GM23338 (cell line): ENCODE results near the gene MRFAP1. TPM values are rescaled to one million over a fixed set of nuclear protein-coding genes. Genes with fewer than 3 reads are reported as not detected.

Experiments
- ATAC-seq: fragments of 200-7000 bp; cut with Tn5 transposase; 3 replicates; pipeline ENCODE4 v1.9.1; 2020
- DNase-seq: peaks from one replicate; pipeline ENCODE4 v3.0.0-alpha.2; 2015; ENCODE audit warnings: low spot score
- H2AFZ ChIP-seq: fragments of 200-600 bp; sonication (generic); 2 replicates; pipeline ENCODE4 v1.8.0; 2016; ENCODE audit warnings: antibody characterized with exemption, mild to moderate bottlenecking, moderate library complexity
- H3F3A ChIP-seq: fragments of 200-600 bp; sonication (generic); replicated peaks from 2 replicates; pipeline ENCODE4 v1.8.0; 2017; ENCODE audit warnings: antibody characterized with exemption, mixed run types, low read depth
- H3K27ac ChIP-seq: fragments of 200-600 bp; sonication (generic); 2 replicates; pipeline ENCODE4 v1.6.1; 2016; ENCODE audit warnings: low read depth
- H3K27me3 ChIP-seq: fragments of 200-600 bp; sonication (generic); 2 replicates; pipeline ENCODE4 v1.8.0; 2016; ENCODE audit warnings: mild to moderate bottlenecking, mixed run types, moderate library complexity; ENCODE audit not compliant: insufficient read depth
- H3K36me3 ChIP-seq: fragments of 200-600 bp; sonication (generic); 2 replicates; pipeline ENCODE4 v1.8.0; 2016; ENCODE audit warnings: mild to moderate bottlenecking; ENCODE audit not compliant: insufficient read depth
- H3K4me1 ChIP-seq: fragments of 200-600 bp; sonication (generic); 2 replicates; pipeline ENCODE4 v1.8.0; 2016; ENCODE audit warnings: mild to moderate bottlenecking, moderate library complexity; ENCODE audit not compliant: insufficient read depth
- H3K4me2 ChIP-seq: fragments of 200-600 bp; sonication (generic); 2 replicates; pipeline ENCODE4 v1.7.1; 2017; ENCODE audit warnings: mixed run types
- H3K4me3 ChIP-seq: fragments of 200-600 bp; sonication (generic); 2 replicates; pipeline ENCODE4 v1.6.1; 2016; ENCODE audit warnings: mixed run types
- H3K79me2 ChIP-seq: fragments of 200-600 bp; sonication (generic); replicated peaks from 2 replicates; pipeline ENCODE4 v1.8.0; 2017; ENCODE audit warnings: mild to moderate bottlenecking; ENCODE audit not compliant: insufficient read depth
- H3K9me2 ChIP-seq: fragments of 200-600 bp; sonication (generic); 2 replicates; pipeline ENCODE4 v1.8.0; 2017; ENCODE audit not compliant: insufficient read depth
- H4K20me1 ChIP-seq: fragments of 200-600 bp; sonication (generic); replicated peaks from 2 replicates; pipeline ENCODE4 v1.8.0; 2017; ENCODE audit warnings: mild to moderate bottlenecking; ENCODE audit not compliant: insufficient read depth
- H3K27ac Mint-ChIP-seq: 2 replicates; pipeline ENCODE4 v1.8.0; 2020; ENCODE audit warnings: inconsistent platforms, mild to moderate bottlenecking, moderate library complexity, mixed read lengths
- H3K27me3 Mint-ChIP-seq: 3 replicates; pipeline ENCODE4 v1.8.0; 2022; ENCODE audit warnings: low read depth, mild to moderate bottlenecking, moderate library complexity, mixed read lengths, inconsistent platforms; ENCODE audit not compliant: insufficient read depth, poor library complexity
- H3K36me3 Mint-ChIP-seq: 3 replicates; pipeline ENCODE4 v1.8.0; 2021; ENCODE audit warnings: low read depth, mild to moderate bottlenecking, inconsistent platforms, moderate library complexity, mixed read lengths
- H3K4me1 Mint-ChIP-seq: 3 replicates; pipeline ENCODE4 v1.8.0; 2020; ENCODE audit warnings: mild to moderate bottlenecking, inconsistent platforms, mixed read lengths
- H3K4me3 Mint-ChIP-seq: 3 replicates; pipeline ENCODE4 v1.8.0; 2021; ENCODE audit warnings: moderate library complexity, mild to moderate bottlenecking, inconsistent platforms, mixed read lengths
- H3K9me3 Mint-ChIP-seq: 3 replicates; pipeline ENCODE4 v1.8.0; 2020; ENCODE audit warnings: moderate library complexity, mild to moderate bottlenecking, inconsistent platforms, mixed read lengths
- CREB1 ChIP-seq: fragments of 250-450 bp; sonication (Bioruptor Pico); IDR thresholded peaks from 2 replicates; pipeline ENCODE4 v1.5.0; 2020; ENCODE audit warnings: low read depth, mild to moderate bottlenecking, moderate library complexity
- CTCF ChIP-seq, 2 experiments: fragments of 200-600 bp in 1 of 2; sonication (generic) in 1 of 2; conservative IDR thresholded peaks; 2 replicates each; pipeline versions ENCODE4 v1.5.1 to v1.6.1; 2016 to 2017; ENCODE audit warnings: antibody characterized with exemption in 2 of 2, low read depth in 2 of 2, mild to moderate bottlenecking in 2 of 2, moderate library complexity in 1 of 2
- EZH2 ChIP-seq: fragments of 200-600 bp; sonication (generic); IDR thresholded peaks from one replicate; pipeline ENCODE4 v1.8.0; 2017; ENCODE audit warnings: antibody characterized with exemption, mild to moderate bottlenecking, low read depth; ENCODE audit not compliant: unreplicated experiment
- EZH2phosphoT487 ChIP-seq: fragments of 200-600 bp; sonication (generic); IDR thresholded peaks from one replicate; pipeline ENCODE4 v1.8.1; 2018; ENCODE audit warnings: antibody characterized with exemption; ENCODE audit not compliant: unreplicated experiment
- JUNB ChIP-seq: IDR thresholded peaks from one replicate; pipeline ENCODE4 v1.6.1; 2016; ENCODE audit warnings: antibody characterized with exemption; ENCODE audit not compliant: unreplicated experiment
- NANOG ChIP-seq: IDR thresholded peaks from 2 replicates; pipeline ENCODE4 v1.6.1; 2016; ENCODE audit warnings: antibody characterized with exemption, borderline replicate concordance
- POLR2AphosphoS5 ChIP-seq: IDR thresholded peaks from 2 replicates; pipeline ENCODE4 v1.6.1; 2016; ENCODE audit warnings: antibody characterized with exemption, low read depth
- STAT1 ChIP-seq: IDR thresholded peaks from one replicate; pipeline ENCODE4 v1.6.1; 2016; ENCODE audit warnings: antibody characterized with exemption; ENCODE audit not compliant: unreplicated experiment
- ZNF114 ChIP-seq: fragments of 250-450 bp; sonication (Bioruptor Pico); IDR thresholded peaks from 2 replicates; pipeline ENCODE4 v1.5.0; 2020; ENCODE audit warnings: mild to moderate bottlenecking, moderate library complexity
- ZNF331 ChIP-seq: fragments of 250-450 bp; sonication (Bioruptor Pico); IDR thresholded peaks from 2 replicates; pipeline ENCODE4 v1.5.0; 2020; ENCODE audit warnings: low read depth, mild to moderate bottlenecking, moderate library complexity
- ZNF462 ChIP-seq: fragments of 250-450 bp; sonication (Bioruptor Pico); IDR thresholded peaks from 2 replicates; pipeline ENCODE4 v1.5.0; 2020; ENCODE audit warnings: mild to moderate bottlenecking, moderate library complexity
- polyA plus RNA-seq: library from polyadenylated mRNA; unstranded; fragments of >200 nt; fragmentation: Nextera tagmentation; extraction: Ambion mirVana; gene quantifications from 2 replicates; pipeline ENCODE4 v1.2.1, GENCODE V29; 2016
- total RNA-seq: library from RNA; depleted of rRNA; stranded (reverse); fragments of >200 nt; shearing (Covaris generic); gene quantifications from 2 replicates; pipeline ENCODE4 v1.2.3, GENCODE V29; 2014
- TF ChIP-seq, protein P1 (sequence below): IDR thresholded peaks from 2 replicates; pipeline ENCODE4 v1.6.1; 2016; ENCODE audit warnings: antibody characterized with exemption

MRFAP1 gene
- total and polyA plus RNA-seq, 2 experiments from 2014 or later: 154 to 288 TPM

DNA sequence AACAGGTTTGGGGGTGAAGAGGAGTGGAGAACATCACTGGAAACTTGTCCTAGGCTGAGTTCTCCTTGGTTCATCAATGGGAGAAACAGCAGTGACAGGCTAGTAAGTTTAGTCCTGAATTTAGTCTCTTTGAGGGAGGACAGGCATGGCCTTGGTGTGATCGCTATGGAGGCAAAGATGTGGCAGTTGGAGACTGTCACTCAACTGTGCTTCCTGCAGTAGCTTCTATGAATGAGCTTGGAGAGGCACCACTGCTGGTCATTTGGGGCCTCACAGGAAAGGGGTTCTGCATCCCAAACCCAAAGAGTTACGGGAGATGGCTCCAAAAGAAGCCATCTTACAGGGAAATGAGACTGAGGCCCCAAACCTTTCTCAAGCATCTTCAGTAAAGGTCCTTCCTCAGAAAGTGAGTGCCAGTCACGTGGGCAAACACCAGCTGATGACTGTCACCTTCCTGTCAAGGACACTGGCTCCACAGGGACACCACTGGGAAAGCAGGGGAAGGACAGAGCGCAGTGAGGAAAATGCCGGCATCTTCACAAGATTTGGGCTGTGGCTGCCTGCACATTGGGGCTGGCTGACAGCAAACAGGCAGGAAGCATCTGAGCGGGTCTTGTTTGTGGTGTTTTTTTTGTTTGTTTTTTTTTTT, 7.2 kb downstream of the MRFAP1 start (continued):
- TF ChIP-seq POLR2AphosphoS5 (no peak), EZH2 (no peak), JUNB (no peak)
- TF ChIP-seq, protein P1, sequence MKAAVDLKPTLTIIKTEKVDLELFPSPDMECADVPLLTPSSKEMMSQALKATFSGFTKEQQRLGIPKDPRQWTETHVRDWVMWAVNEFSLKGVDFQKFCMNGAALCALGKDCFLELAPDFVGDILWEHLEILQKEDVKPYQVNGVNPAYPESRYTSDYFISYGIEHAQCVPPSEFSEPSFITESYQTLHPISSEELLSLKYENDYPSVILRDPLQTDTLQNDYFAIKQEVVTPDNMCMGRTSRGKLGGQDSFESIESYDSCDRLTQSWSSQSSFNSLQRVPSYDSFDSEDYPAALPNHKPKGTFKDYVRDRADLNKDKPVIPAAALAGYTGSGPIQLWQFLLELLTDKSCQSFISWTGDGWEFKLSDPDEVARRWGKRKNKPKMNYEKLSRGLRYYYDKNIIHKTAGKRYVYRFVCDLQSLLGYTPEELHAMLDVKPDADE: no peak

GRCh38 chr4:6649216-6649615, 8.7 kb downstream of the MRFAP1 start:
- Histone ChIP-seq H3F3A (no peaks in the 10 kb centered on the region), H2AFZ (no peak overlapping the region), H4K20me1 (no peaks in the 10 kb centered on the region), H3K27me3 (no peaks in the 10 kb centered on the region), H3K9me2 (no peaks in the 10 kb centered on the region), H3K4me3 (no peak overlapping the region), H3K36me3 (no peaks in the 10 kb centered on the region), H3K27ac (no peak overlapping the region), H3K4me2 (no peak overlapping the region), H3K79me2 (no peaks in the 10 kb centered on the region), H3K4me1 (no peaks in the 10 kb centered on the region)
- Mint-ChIP-seq H3K9me3 (no peaks in the 10 kb centered on the region), H3K4me1 (no peaks in the 10 kb centered on the region), H3K27me3 (peaks cover 9% of the 10 kb centered on the region), H3K27ac (no peak overlapping the region), H3K36me3 (no peaks in the 10 kb centered on the region), H3K4me3 (no peak overlapping the region)
- peak; percentile 55 for ATAC-seq
- peak; percentile 74 for DNase-seq
- TF ChIP-seq, protein P1: no peak
- no peak for TF ChIP-seq JUNB
- TF ChIP-seq POLR2AphosphoS5: no peak
- no peak for TF ChIP-seq ZNF462
- no peak for TF ChIP-seq NANOG
- no peak for TF ChIP-seq EZH2phosphoT487
- TF ChIP-seq CREB1 (CRISPR knock-in tag): no peak
- TF ChIP-seq ZNF331 (CRISPR knock-in tag): no peak
- no peak for TF ChIP-seq CTCF (conservative IDR thresholded peaks at IDR 0.05; ENCODE audit: low read depth in 2 of 2)
- no peak for TF ChIP-seq STAT1
- TF ChIP-seq ZNF114 (CRISPR knock-in tag): no peak
